Trophoblast cell (in vitro differentiated cells and primary cell): ENCODE results near the gene F11.

Source experiments
- DNase-seq, 2 donors: peaks; one replicate each; pipeline ENCODE4 v3.0.0-alpha.2; 2016
- H2AFZ ChIP-seq: 2 replicates; pipeline ENCODE4 v1.6.1; 2013; ENCODE audit warnings: low read length, moderate library complexity, mild to moderate bottlenecking; ENCODE audit not compliant: insufficient read depth, poor library complexity
- H2AK5ac ChIP-seq: 2 replicates; pipeline ENCODE4 v1.6.1; 2013; ENCODE audit warnings: mild to moderate bottlenecking, low read length
- H2BK120ac ChIP-seq: 2 replicates; pipeline ENCODE4 v1.6.1; 2013; ENCODE audit warnings: low read length, mild to moderate bottlenecking, moderate library complexity; ENCODE audit not compliant: insufficient read depth, poor library complexity
- H2BK12ac ChIP-seq: 2 replicates; pipeline ENCODE4 v1.6.1; 2013; ENCODE audit warnings: mild to moderate bottlenecking, low read length, moderate library complexity
- H2BK5ac ChIP-seq: 2 replicates; pipeline ENCODE4 v1.6.1; 2013; ENCODE audit warnings: low read length, low read depth, moderate library complexity, mild to moderate bottlenecking; ENCODE audit not compliant: poor library complexity
- H3K14ac ChIP-seq: 2 replicates; pipeline ENCODE4 v1.6.1; 2013; ENCODE audit warnings: mild to moderate bottlenecking, low read length
- H3K18ac ChIP-seq: 2 replicates; pipeline ENCODE4 v1.6.1; 2013; ENCODE audit warnings: mild to moderate bottlenecking, low read length
- H3K23ac ChIP-seq: 2 replicates; pipeline ENCODE4 v1.6.1; 2013; ENCODE audit warnings: low read length
- H3K27ac ChIP-seq: 2 replicates; pipeline ENCODE4 v1.5.1; 2013; ENCODE audit warnings: low read depth, mild to moderate bottlenecking, inconsistent platforms, low read length, moderate library complexity
- H3K27me3 ChIP-seq: 2 replicates; pipeline ENCODE4 v1.6.1; 2013; ENCODE audit warnings: inconsistent platforms, mild to moderate bottlenecking, low read length, moderate library complexity; ENCODE audit not compliant: insufficient read depth
- H3K36me3 ChIP-seq, 2 experiments: 1 replicate in 1 of 2; 2 replicates in 1 of 2; pipeline ENCODE4 v1.6.1; 2013; ENCODE audit warnings: low read length in 2 of 2, mild to moderate bottlenecking in 2 of 2, moderate library complexity in 1 of 2; ENCODE audit not compliant: insufficient read depth in 2 of 2, control insufficient read depth in 1 of 2
- H3K4ac ChIP-seq: 2 replicates; pipeline ENCODE4 v1.6.1; 2013; ENCODE audit warnings: low read depth, mild to moderate bottlenecking, low read length, moderate library complexity
- H3K4me1 ChIP-seq, 2 experiments: 1 replicate in 1 of 2; 2 replicates in 1 of 2; pipeline ENCODE4 v1.6.1; 2013; ENCODE audit warnings: low read length in 2 of 2, mild to moderate bottlenecking in 2 of 2, moderate library complexity in 1 of 2; ENCODE audit not compliant: insufficient read depth in 2 of 2, control insufficient read depth in 1 of 2
- H3K4me2 ChIP-seq: 2 replicates; pipeline ENCODE4 v1.6.1; 2013; ENCODE audit warnings: inconsistent platforms, mild to moderate bottlenecking, low read length, moderate library complexity
- H3K4me3 ChIP-seq: 2 replicates; pipeline ENCODE4 v1.5.1; 2013; ENCODE audit warnings: mild to moderate bottlenecking, low read depth, low read length, inconsistent platforms
- H3K79me1 ChIP-seq: one replicate; pipeline ENCODE4 v1.6.1; 2013; ENCODE audit warnings: low read length
- H3K79me2 ChIP-seq: 2 replicates; pipeline ENCODE4 v1.6.1; 2013; ENCODE audit warnings: low read length, mild to moderate bottlenecking; ENCODE audit not compliant: control insufficient read depth, insufficient read depth, poor library complexity
- H3K9ac ChIP-seq: 2 replicates; pipeline ENCODE4 v1.6.1; 2013; ENCODE audit warnings: mild to moderate bottlenecking, low read length
- H3K9me3 ChIP-seq: 2 replicates; pipeline ENCODE4 v1.6.1; 2013; ENCODE audit warnings: low read depth, mild to moderate bottlenecking, control low read depth, inconsistent platforms, low read length; ENCODE audit not compliant: insufficient read depth
- H4K12ac ChIP-seq: 2 replicates; pipeline ENCODE4 v1.6.1; 2013; ENCODE audit warnings: low read depth, mild to moderate bottlenecking, low read length, moderate library complexity
- H4K8ac ChIP-seq: 2 replicates; pipeline ENCODE4 v1.6.1; 2013; ENCODE audit warnings: low read depth, mild to moderate bottlenecking, low read length, moderate library complexity
- H4K91ac ChIP-seq: one replicate; pipeline ENCODE4 v1.6.1; 2013; ENCODE audit warnings: low read depth, mild to moderate bottlenecking, low read length, moderate library complexity
- WGBS: extraction: QIAGEN DNeasy Blood & Tissue Kit; methylation state at CpG from one replicate; pipeline ENCODE4 v1.1.7; 2013; ENCODE audit warnings: missing lambda C conversion rate; ENCODE audit not compliant: insufficient read length, insufficient coverage; ENCODE audit errors: extremely low coverage; 5-methylcytosine and 5-hydroxymethylcytosine counted together

The F11 gene

DNA sequence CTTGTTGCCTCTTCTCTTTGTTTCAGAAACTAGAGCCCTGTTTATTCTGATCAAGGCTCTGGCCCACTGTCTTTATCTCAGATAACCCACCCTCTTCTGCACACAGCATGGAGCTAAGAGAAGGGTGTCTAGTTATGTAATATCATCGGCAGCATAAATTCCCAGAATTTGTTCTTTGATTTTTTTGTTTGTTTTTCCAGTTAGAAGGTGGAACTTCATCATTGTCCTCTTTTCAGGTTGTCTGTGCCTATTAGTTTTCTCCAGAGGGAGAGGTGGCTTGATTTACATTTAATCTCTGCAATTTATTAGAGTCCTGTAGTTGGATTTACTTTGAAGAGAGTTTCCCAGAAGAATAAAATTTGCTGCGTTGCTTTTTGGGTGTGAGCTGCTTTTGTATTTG lies 15.2 kb upstream of the F11 start:
- Histone ChIP-seq H4K91ac (no peak overlapping the region), H3K14ac (no peak overlapping the region), H2AK5ac (no peak overlapping the region), H3K79me1 (no peaks in the 10 kb centered on the region), H3K18ac (no peak overlapping the region), H2BK5ac (no peak overlapping the region), H3K27ac (no peak overlapping the region), H3K4me1 (no peaks in the 10 kb centered on the region), H3K4ac (no peak overlapping the region), H3K23ac (no peak overlapping the region), H3K27me3 (no peaks in the 10 kb centered on the region), H4K8ac (no peak overlapping the region), H2AFZ (no peak overlapping the region), H3K79me2 (no peaks in the 10 kb centered on the region), H2BK120ac (no peak overlapping the region), H3K9ac (no peak overlapping the region), H3K9me3 (no peaks in the 10 kb centered on the region), H2BK12ac (no peak overlapping the region), H4K12ac (no peak overlapping the region), H3K36me3 (no peaks in the 10 kb centered on the region), H3K4me3 (no peak overlapping the region), H3K4me2 (no peak overlapping the region)
- no CpG with 5 or more reads among the region's 2 CpGs for WGBS
- no peak for DNase-seq

DNA sequence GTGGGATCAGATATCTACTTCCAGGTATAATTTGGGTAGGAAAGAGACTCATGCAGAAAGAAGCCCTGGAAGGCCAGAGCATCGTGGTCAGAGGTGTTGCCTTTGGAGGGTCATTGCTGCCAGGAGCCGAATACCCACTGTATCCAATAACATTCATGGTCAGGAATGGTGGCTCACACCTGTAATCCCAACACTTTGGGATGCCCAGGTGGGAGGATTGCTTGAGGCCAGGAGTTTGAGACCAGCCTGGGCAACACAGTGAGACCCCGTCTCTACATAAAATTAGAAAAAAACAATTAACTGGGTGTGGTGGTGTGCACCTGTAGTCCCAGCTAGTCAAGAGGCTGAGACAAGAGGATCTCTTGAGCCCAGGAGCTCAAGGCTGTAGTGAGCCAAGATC lies 10.9 kb upstream of the F11 start:
- no peak overlapping the region for H4K8ac ChIP-seq
- H4K12ac ChIP-seq = no peak overlapping the region
- no peaks in the 10 kb centered on the region for H3K4me1 ChIP-seq
- H3K23ac ChIP-seq = no peak overlapping the region
- no peak overlapping the region for H2BK120ac ChIP-seq
- H3K18ac ChIP-seq = no peak overlapping the region
- WGBS = no CpG with 5 or more reads among the region's 3 CpGs
- no peak overlapping the region for H3K4me2 ChIP-seq
- H3K79me1 ChIP-seq = no peaks in the 10 kb centered on the region
- no peak overlapping the region for H2BK12ac ChIP-seq
- H3K4me3 ChIP-seq = no peak overlapping the region
- H3K27me3 ChIP-seq = no peaks in the 10 kb centered on the region
- H3K36me3 ChIP-seq = no peaks in the 10 kb centered on the region
- no peak overlapping the region for H3K9ac ChIP-seq
- no peak overlapping the region for H2AFZ ChIP-seq
- H4K91ac ChIP-seq = no peak overlapping the region
- H3K4ac ChIP-seq = no peak overlapping the region
- no peak overlapping the region for H2BK5ac ChIP-seq
- H3K9me3 ChIP-seq = peaks cover 1% of the 10 kb centered on the region
- H3K79me2 ChIP-seq = no peaks in the 10 kb centered on the region
- H3K27ac ChIP-seq = no peak overlapping the region
- DNase-seq = no peak
- no peak overlapping the region for H3K14ac ChIP-seq
- H2AK5ac ChIP-seq = no peak overlapping the region

DNA sequence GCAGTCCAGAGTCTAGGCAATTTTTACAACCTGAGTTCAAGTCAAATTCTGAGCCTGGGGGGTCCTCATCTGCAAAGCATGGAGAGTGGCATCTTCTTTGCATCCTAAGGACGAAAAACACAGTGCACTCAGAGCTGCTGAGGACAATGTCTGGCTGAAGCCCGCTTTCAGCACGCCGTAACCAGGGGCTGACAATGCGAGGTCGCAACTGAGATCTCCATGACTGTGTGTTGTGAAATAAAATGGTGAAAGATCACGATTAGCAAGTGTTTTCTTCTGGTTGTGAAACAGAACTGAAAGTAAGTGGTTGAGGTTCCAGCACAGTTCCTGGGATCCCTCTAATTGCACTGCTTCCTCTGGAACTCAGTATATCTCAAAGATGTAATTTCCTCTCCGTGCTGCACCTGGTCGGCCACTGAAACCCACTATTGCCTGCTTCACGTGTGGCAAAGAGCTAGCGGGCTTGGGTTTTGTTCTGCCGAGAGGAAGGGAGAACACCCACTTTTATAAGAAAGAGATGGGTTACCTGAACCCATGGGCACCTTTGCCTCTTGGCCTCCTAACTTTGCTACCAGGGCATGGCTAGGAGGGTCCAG lies 7.7 kb upstream of the F11 start:
- Histone ChIP-seq H3K27ac (no peak overlapping the region), H4K91ac (no peak overlapping the region), H3K79me2 (no peaks in the 10 kb centered on the region), H3K9me3 (peaks cover 4% of the 10 kb centered on the region), H4K12ac (no peak overlapping the region), H3K27me3 (no peaks in the 10 kb centered on the region), H2BK12ac (no peak overlapping the region), H3K4me1 (no peaks in the 10 kb centered on the region), H4K8ac (no peak overlapping the region), H2BK5ac (no peak overlapping the region), H3K79me1 (no peaks in the 10 kb centered on the region), H3K36me3 (no peaks in the 10 kb centered on the region), H2AFZ (no peak overlapping the region), H2AK5ac (no peak overlapping the region), H3K4ac (no peak overlapping the region), H3K4me2 (no peak overlapping the region), H3K18ac (no peak overlapping the region), H3K4me3 (no peak overlapping the region), H3K23ac (no peak overlapping the region), H2BK120ac (no peak overlapping the region), H3K14ac (no peak overlapping the region), H3K9ac (no peak overlapping the region)
- no peak for DNase-seq
- WGBS = no CpG with 5 or more reads among the region's 12 CpGs

DNA sequence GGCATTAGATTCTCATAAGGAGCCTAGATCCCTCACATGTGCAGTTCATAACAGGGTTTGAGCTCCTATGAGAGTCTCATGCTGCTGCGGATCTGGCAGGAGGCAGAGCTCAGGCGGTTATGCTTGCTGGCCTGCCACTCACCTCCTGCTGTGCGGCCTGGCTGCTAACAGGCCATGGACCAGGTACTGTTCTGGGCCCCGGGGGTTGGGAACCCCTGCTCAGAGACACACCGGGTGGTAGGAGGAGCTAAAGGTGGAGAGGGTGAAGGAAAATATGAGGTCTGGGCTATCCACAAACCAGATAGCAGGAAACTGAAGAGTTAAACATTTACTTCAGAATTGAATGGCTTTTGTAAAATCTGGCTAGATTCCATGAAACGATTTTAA lies 5.9 kb upstream of the F11 start:
- no peak overlapping the region for H3K18ac ChIP-seq
- H4K91ac ChIP-seq = no peak overlapping the region
- H3K79me1 ChIP-seq = no peaks in the 10 kb centered on the region
- H3K4me2 ChIP-seq = no peak overlapping the region
- no peak overlapping the region for H3K23ac ChIP-seq
- H3K14ac ChIP-seq = no peak overlapping the region
- no peak overlapping the region for H2BK5ac ChIP-seq
- H3K4me3 ChIP-seq = no peak overlapping the region
- no peaks in the 10 kb centered on the region for H3K36me3 ChIP-seq
- H4K12ac ChIP-seq = no peak overlapping the region
- H3K27ac ChIP-seq = no peak overlapping the region
- no peak overlapping the region for H2BK120ac ChIP-seq
- H3K4ac ChIP-seq = no peak overlapping the region
- H4K8ac ChIP-seq = no peak overlapping the region
- no peak overlapping the region for H3K9ac ChIP-seq
- H2AK5ac ChIP-seq = no peak overlapping the region
- DNase-seq = no peak
- no peak overlapping the region for H2AFZ ChIP-seq
- H3K4me1 ChIP-seq = no peaks in the 10 kb centered on the region
- H3K9me3 ChIP-seq = peaks cover 6% of the 10 kb centered on the region
- no CpG with 5 or more reads among the region's 6 CpGs for WGBS
- no peaks in the 10 kb centered on the region for H3K27me3 ChIP-seq
- H3K79me2 ChIP-seq = no peaks in the 10 kb centered on the region
- no peak overlapping the region for H2BK12ac ChIP-seq
